GM23338 (cell line): ENCODE data around the gene SLC24A1. TPM values are rescaled to one million over a fixed set of nuclear protein-coding genes. Genes with fewer than 3 reads are reported as not detected.

Experiments used
- ATAC-seq: fragments of 200-7000 bp; cut with Tn5 transposase; 3 replicates; pipeline ENCODE4 v1.9.1; 2020
- DNase-seq: peaks from one replicate; pipeline ENCODE4 v3.0.0-alpha.2; 2015; ENCODE audit warnings: low spot score
- H2AFZ ChIP-seq: fragments of 200-600 bp; sonication (generic); 2 replicates; pipeline ENCODE4 v1.8.0; 2016; ENCODE audit warnings: antibody characterized with exemption, mild to moderate bottlenecking, moderate library complexity
- H3F3A ChIP-seq: fragments of 200-600 bp; sonication (generic); replicated peaks from 2 replicates; pipeline ENCODE4 v1.8.0; 2017; ENCODE audit warnings: antibody characterized with exemption, mixed run types, low read depth
- H3K27ac ChIP-seq: fragments of 200-600 bp; sonication (generic); 2 replicates; pipeline ENCODE4 v1.6.1; 2016; ENCODE audit warnings: low read depth
- H3K27me3 ChIP-seq: fragments of 200-600 bp; sonication (generic); 2 replicates; pipeline ENCODE4 v1.8.0; 2016; ENCODE audit warnings: mild to moderate bottlenecking, mixed run types, moderate library complexity; ENCODE audit not compliant: insufficient read depth
- H3K36me3 ChIP-seq: fragments of 200-600 bp; sonication (generic); 2 replicates; pipeline ENCODE4 v1.8.0; 2016; ENCODE audit warnings: mild to moderate bottlenecking; ENCODE audit not compliant: insufficient read depth
- H3K4me1 ChIP-seq: fragments of 200-600 bp; sonication (generic); 2 replicates; pipeline ENCODE4 v1.8.0; 2016; ENCODE audit warnings: mild to moderate bottlenecking, moderate library complexity; ENCODE audit not compliant: insufficient read depth
- H3K4me2 ChIP-seq: fragments of 200-600 bp; sonication (generic); 2 replicates; pipeline ENCODE4 v1.7.1; 2017; ENCODE audit warnings: mixed run types
- H3K4me3 ChIP-seq: fragments of 200-600 bp; sonication (generic); 2 replicates; pipeline ENCODE4 v1.6.1; 2016; ENCODE audit warnings: mixed run types
- H3K79me2 ChIP-seq: fragments of 200-600 bp; sonication (generic); replicated peaks from 2 replicates; pipeline ENCODE4 v1.8.0; 2017; ENCODE audit warnings: mild to moderate bottlenecking; ENCODE audit not compliant: insufficient read depth
- H3K9me2 ChIP-seq: fragments of 200-600 bp; sonication (generic); 2 replicates; pipeline ENCODE4 v1.8.0; 2017; ENCODE audit not compliant: insufficient read depth
- H4K20me1 ChIP-seq: fragments of 200-600 bp; sonication (generic); replicated peaks from 2 replicates; pipeline ENCODE4 v1.8.0; 2017; ENCODE audit warnings: mild to moderate bottlenecking; ENCODE audit not compliant: insufficient read depth
- H3K27ac Mint-ChIP-seq: 2 replicates; pipeline ENCODE4 v1.8.0; 2020; ENCODE audit warnings: inconsistent platforms, mild to moderate bottlenecking, moderate library complexity, mixed read lengths
- H3K27me3 Mint-ChIP-seq: 3 replicates; pipeline ENCODE4 v1.8.0; 2022; ENCODE audit warnings: low read depth, mild to moderate bottlenecking, moderate library complexity, mixed read lengths, inconsistent platforms; ENCODE audit not compliant: insufficient read depth, poor library complexity
- H3K36me3 Mint-ChIP-seq: 3 replicates; pipeline ENCODE4 v1.8.0; 2021; ENCODE audit warnings: low read depth, mild to moderate bottlenecking, inconsistent platforms, moderate library complexity, mixed read lengths
- H3K4me1 Mint-ChIP-seq: 3 replicates; pipeline ENCODE4 v1.8.0; 2020; ENCODE audit warnings: mild to moderate bottlenecking, inconsistent platforms, mixed read lengths
- H3K4me3 Mint-ChIP-seq: 3 replicates; pipeline ENCODE4 v1.8.0; 2021; ENCODE audit warnings: moderate library complexity, mild to moderate bottlenecking, inconsistent platforms, mixed read lengths
- H3K9me3 Mint-ChIP-seq: 3 replicates; pipeline ENCODE4 v1.8.0; 2020; ENCODE audit warnings: moderate library complexity, mild to moderate bottlenecking, inconsistent platforms, mixed read lengths
- CREB1 ChIP-seq: fragments of 250-450 bp; sonication (Bioruptor Pico); IDR thresholded peaks from 2 replicates; pipeline ENCODE4 v1.5.0; 2020; ENCODE audit warnings: low read depth, mild to moderate bottlenecking, moderate library complexity
- CTCF ChIP-seq, 2 experiments: fragments of 200-600 bp in 1 of 2; sonication (generic) in 1 of 2; conservative IDR thresholded peaks; 2 replicates each; pipeline versions ENCODE4 v1.5.1 to v1.6.1; 2016 to 2017; ENCODE audit warnings: antibody characterized with exemption in 2 of 2, low read depth in 2 of 2, mild to moderate bottlenecking in 2 of 2, moderate library complexity in 1 of 2
- ETS1 ChIP-seq: IDR thresholded peaks from 2 replicates; pipeline ENCODE4 v1.6.1; 2016; ENCODE audit warnings: antibody characterized with exemption
- EZH2 ChIP-seq: fragments of 200-600 bp; sonication (generic); IDR thresholded peaks from one replicate; pipeline ENCODE4 v1.8.0; 2017; ENCODE audit warnings: antibody characterized with exemption, mild to moderate bottlenecking, low read depth; ENCODE audit not compliant: unreplicated experiment
- EZH2phosphoT487 ChIP-seq: fragments of 200-600 bp; sonication (generic); IDR thresholded peaks from one replicate; pipeline ENCODE4 v1.8.1; 2018; ENCODE audit warnings: antibody characterized with exemption; ENCODE audit not compliant: unreplicated experiment
- JUNB ChIP-seq: IDR thresholded peaks from one replicate; pipeline ENCODE4 v1.6.1; 2016; ENCODE audit warnings: antibody characterized with exemption; ENCODE audit not compliant: unreplicated experiment
- NANOG ChIP-seq: IDR thresholded peaks from 2 replicates; pipeline ENCODE4 v1.6.1; 2016; ENCODE audit warnings: antibody characterized with exemption, borderline replicate concordance
- POLR2AphosphoS5 ChIP-seq: IDR thresholded peaks from 2 replicates; pipeline ENCODE4 v1.6.1; 2016; ENCODE audit warnings: antibody characterized with exemption, low read depth
- REST ChIP-seq: IDR thresholded peaks from one replicate; pipeline ENCODE4 v1.6.1; 2018; ENCODE audit warnings: antibody characterized with exemption; ENCODE audit not compliant: unreplicated experiment
- STAT1 ChIP-seq: IDR thresholded peaks from one replicate; pipeline ENCODE4 v1.6.1; 2016; ENCODE audit warnings: antibody characterized with exemption; ENCODE audit not compliant: unreplicated experiment
- ZNF114 ChIP-seq: fragments of 250-450 bp; sonication (Bioruptor Pico); IDR thresholded peaks from 2 replicates; pipeline ENCODE4 v1.5.0; 2020; ENCODE audit warnings: mild to moderate bottlenecking, moderate library complexity
- ZNF331 ChIP-seq: fragments of 250-450 bp; sonication (Bioruptor Pico); IDR thresholded peaks from 2 replicates; pipeline ENCODE4 v1.5.0; 2020; ENCODE audit warnings: low read depth, mild to moderate bottlenecking, moderate library complexity
- ZNF462 ChIP-seq: fragments of 250-450 bp; sonication (Bioruptor Pico); IDR thresholded peaks from 2 replicates; pipeline ENCODE4 v1.5.0; 2020; ENCODE audit warnings: mild to moderate bottlenecking, moderate library complexity
- polyA plus RNA-seq: library from polyadenylated mRNA; unstranded; fragments of >200 nt; fragmentation: Nextera tagmentation; extraction: Ambion mirVana; gene quantifications from 2 replicates; pipeline ENCODE4 v1.2.1, GENCODE V29; 2016
- total RNA-seq: library from RNA; depleted of rRNA; stranded (reverse); fragments of >200 nt; shearing (Covaris generic); gene quantifications from 2 replicates; pipeline ENCODE4 v1.2.3, GENCODE V29; 2014

The SLC24A1 gene
- total and polyA plus RNA-seq, 2 experiments from 2014 or later, result 1.6 to 4.5 TPM

- Mint-ChIP-seq H3K4me3 (no peak overlapping the region), H3K27ac (no peak overlapping the region), H3K9me3 (no peaks in the 10 kb centered on the region), H3K4me1 (peaks cover 6% of the 10 kb centered on the region; the same call in 2 of the 3 replicates), H3K36me3 (no peaks in the 10 kb centered on the region), H3K27me3 (peaks cover 3% of the 10 kb centered on the region)
- no peaks in the 10 kb centered on the region for H3K36me3 ChIP-seq
- ATAC-seq, result no peak; the same call in 2 of the 3 replicates
- H3K4me2 ChIP-seq, result no peak overlapping the region
- no peaks in the 10 kb centered on the region for H3F3A ChIP-seq
- no peak for DNase-seq
- no peak overlapping the region for H3K4me3 ChIP-seq
- TF ChIP-seq ZNF462 (CRISPR knock-in tag), result no peak
- no peak for TF ChIP-seq CREB1 (CRISPR knock-in tag)
- TF ChIP-seq STAT1, result no peak
- TF ChIP-seq CTCF (conservative IDR thresholded peaks at IDR 0.05; ENCODE audit: low read depth in 2 of 2), result no peak
- no peak for TF ChIP-seq EZH2phosphoT487
- TF ChIP-seq EZH2, result no peak
- TF ChIP-seq JUNB, result no peak
- no peak for TF ChIP-seq REST
- no peak for TF ChIP-seq POLR2AphosphoS5
- TF ChIP-seq NANOG, result no peak
- no peak for TF ChIP-seq ZNF114 (CRISPR knock-in tag)
- no peak for TF ChIP-seq ETS1
- no peak for TF ChIP-seq ZNF331 (CRISPR knock-in tag)
- no peaks in the 10 kb centered on the region for H3K27me3 ChIP-seq
- H3K27ac ChIP-seq, result no peak overlapping the region
- no peaks in the 10 kb centered on the region for H3K79me2 ChIP-seq
- H4K20me1 ChIP-seq, result no peaks in the 10 kb centered on the region
- no peak overlapping the region for H2AFZ ChIP-seq
- H3K9me2 ChIP-seq, result no peaks in the 10 kb centered on the region
- H3K4me1 ChIP-seq, result peaks cover 4% of the 10 kb centered on the region; the same call in 1 of the 2 replicates
Observed at GRCh38 chr15:65646486-65646885, 24.7 kb downstream of the SLC24A1 start.
